ENCODE measurements around the gene MKLN1.

- TF ChIP-seq CEBPB (IDR thresholded peaks at IDR 0.05; ENCODE audit: low read depth, low read length) (no peak), CTCF (conservative IDR thresholded peaks at IDR 0.05; ENCODE audit: low read depth, low read length) (no peak), SMC3 (IDR thresholded peaks at IDR 0.05; ENCODE audit: low read depth, low read length) (no peak), ELK1 (IDR thresholded peaks at IDR 0.05; ENCODE audit: borderline replicate concordance, low read depth, low read length) (no peak), RFX5 (IDR thresholded peaks at IDR 0.05; ENCODE audit: low read depth, low read length) (no peak), RCOR1 (IDR thresholded peaks at IDR 0.05; ENCODE audit: insufficient replicate concordance, low read length) (no peak), POLR2A (IDR thresholded peaks at IDR 0.05; ENCODE audit: low read depth, low read length) (no peak), CHD1 (IDR thresholded peaks at IDR 0.05; ENCODE audit: low read depth, low read length) (no peak), USF2 (IDR thresholded peaks at IDR 0.05; ENCODE audit: low read depth, low read length) (no peak), MAZ (IDR thresholded peaks at IDR 0.05; ENCODE audit: borderline replicate concordance, low read depth, low read length) (no peak), MXI1 (IDR thresholded peaks at IDR 0.05; ENCODE audit: borderline replicate concordance, low read depth, low read length) (no peak), MAFK (IDR thresholded peaks at IDR 0.05; ENCODE audit: low read depth, low read length) (no peak)
Measured at GRCh38 chr7:131454498-131454897, 126.8 kb downstream of the MKLN1 start.
